Activated gamma-delta T cell treated with anti-CD3 and anti-CD28 coated beads, Interleukin-2, amount 50 U/mL, for 16 hours (primary cell): ENCODE measurements around the gene EFCC1.
"Not testable (repeated sequence)": the region's sequence is repeated elsewhere in the genome, so short reads cannot be mapped to it uniquely, and the experiment has no call there.

Source experiments
- DNase-seq: peaks from one replicate; pipeline ENCODE4 v3.0.0-alpha.2; 2020; ENCODE audit warnings: low read depth

Gene EFCC1

GRCh38 chr3:129056451-129057173 is 55.5 kb downstream of the EFCC1 start:
- DNase-seq, result no peak

- DNase-seq, result no peak
Observed at GRCh38 chr3:129057249-129057648, 56.1 kb downstream of the EFCC1 start.

- no peak for DNase-seq
Observed at GRCh38 chr3:129058441-129059200, 57.5 kb downstream of the EFCC1 start.

GRCh38 chr3:129059311-129059958 is 58.3 kb downstream of the EFCC1 start:
- DNase-seq, result no peak

GRCh38 chr3:129060276-129061022 is 59.3 kb downstream of the EFCC1 start, which contains the start of gene GP9:
Gene GP9 (plus strand): TSS chr3:129060779. CDS start chr3:129061740, 961 bp downstream.
- no peak for DNase-seq

GRCh38 chr3:129061023-129061887 is 60.2 kb downstream of the EFCC1 start:
- DNase-seq, result no peak

- no peak for DNase-seq
Observed at GRCh38 chr3:129061888-129062834, 61.1 kb downstream of the EFCC1 start.

GRCh38 chr3:129063091-129063640 is 62.1 kb downstream of the EFCC1 start:
- DNase-seq, result no peak

GRCh38 chr3:129063841-129064482 is 62.9 kb downstream of the EFCC1 start:
- DNase-seq, result no peak

GRCh38 chr3:129065016-129065719 is 64.1 kb downstream of the EFCC1 start:
- DNase-seq, result no peak

- DNase-seq, result no peak
Observed at GRCh38 chr3:129065720-129066073, 64.6 kb downstream of the EFCC1 start.

GRCh38 chr3:129067719-129068118 is 66.6 kb downstream of the EFCC1 start:
- not testable (repeated sequence) for DNase-seq

GRCh38 chr3:129068291-129068886 is 67.3 kb downstream of the EFCC1 start:
- DNase-seq, result no peak

- not testable (repeated sequence) for DNase-seq
Observed at GRCh38 chr3:129069313-129070085, 68.4 kb downstream of the EFCC1 start.

- DNase-seq, result no peak
Observed at GRCh38 chr3:129070086-129070885, 69.2 kb downstream of the EFCC1 start.

- no peak for DNase-seq
Observed at GRCh38 chr3:129077222-129077621, 76.1 kb downstream of the EFCC1 start.

GRCh38 chr3:129078510-129078909 is 77.4 kb downstream of the EFCC1 start:
- DNase-seq, result no peak
